ENCODE measurements around the gene SEZ6L.

SEZ6L gene

DNA sequence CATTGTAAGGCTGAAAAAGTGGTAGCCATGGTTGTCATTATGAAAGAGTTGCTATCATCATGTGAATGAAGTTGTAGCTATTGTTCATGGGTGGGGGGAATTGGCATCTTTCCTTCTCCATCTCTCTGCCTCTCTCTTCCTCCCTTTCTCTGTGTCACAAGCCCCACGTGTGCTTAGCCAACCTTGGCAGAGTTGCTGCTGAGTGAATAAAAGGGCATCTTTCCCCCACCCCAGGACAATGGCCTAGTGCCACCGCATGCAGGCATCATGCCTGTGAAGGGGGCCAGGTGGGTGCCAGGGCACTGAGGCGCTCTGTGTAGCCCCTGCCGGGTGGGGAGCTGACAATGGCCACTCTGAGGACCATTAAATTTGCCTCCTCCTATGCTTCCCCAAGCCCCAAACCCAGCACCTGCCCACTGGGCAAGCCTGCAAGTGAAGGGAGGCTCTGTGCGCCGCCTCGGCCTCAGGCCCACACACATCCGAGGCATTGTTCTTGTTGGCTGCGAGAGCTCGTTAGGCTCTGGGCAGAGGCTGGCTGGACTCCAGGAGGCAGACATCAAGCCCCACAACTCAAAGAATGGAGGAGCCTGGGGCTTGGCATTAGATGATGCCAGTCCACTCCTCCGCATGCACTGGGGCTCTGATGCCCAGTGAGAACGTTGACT is 103.9 kb downstream of the SEZ6L start:
- 93% methylated on average over 12 of the region's 12 CpGs for WGBS (ENCODE audit: insufficient coverage)
- H3K4me3 ChIP-seq (ENCODE audit: control insufficient read depth in 1 of 7, extremely low read depth in 1 of 7, insufficient read depth in 4 of 7, low read depth in 2 of 7, low read length in 6 of 7) = no peak overlapping the region
- DNase-seq = no peak
- H3K27me3 ChIP-seq (replicated peaks in 2 of 5; ENCODE audit: control insufficient read depth in 4 of 5, insufficient read depth in 5 of 5, low read length in 4 of 5) = peaks cover 0 to 7% (median 2%) of the 10 kb centered on the region in 5 experiments
- no peaks in the 10 kb centered on the region for H3K9me3 ChIP-seq (ENCODE audit: control extremely low read depth in 1 of 5, control insufficient read depth in 4 of 5, insufficient read depth in 2 of 5, low read depth in 1 of 5, low read length in 4 of 5)
- CTCF ChIA-PET = no interaction called here
- no peaks in the 10 kb centered on the region for H3K4me1 ChIP-seq (ENCODE audit: control extremely low read depth in 1 of 4, control insufficient read depth in 4 of 4, insufficient read depth in 4 of 4, low read length in 3 of 4)
- POLR2A ChIA-PET = no interaction called here
- no peak overlapping the region for H3K27ac ChIP-seq (ENCODE audit: insufficient read depth in 1 of 2, low read depth in 1 of 2, low read length in 2 of 2, poor library complexity in 1 of 2, severe bottlenecking in 2 of 2)
- no peaks in the 10 kb centered on the region for H3K36me3 ChIP-seq (ENCODE audit: control insufficient read depth in 4 of 4, insufficient read depth in 4 of 4, low read length in 3 of 4)

DNA sequence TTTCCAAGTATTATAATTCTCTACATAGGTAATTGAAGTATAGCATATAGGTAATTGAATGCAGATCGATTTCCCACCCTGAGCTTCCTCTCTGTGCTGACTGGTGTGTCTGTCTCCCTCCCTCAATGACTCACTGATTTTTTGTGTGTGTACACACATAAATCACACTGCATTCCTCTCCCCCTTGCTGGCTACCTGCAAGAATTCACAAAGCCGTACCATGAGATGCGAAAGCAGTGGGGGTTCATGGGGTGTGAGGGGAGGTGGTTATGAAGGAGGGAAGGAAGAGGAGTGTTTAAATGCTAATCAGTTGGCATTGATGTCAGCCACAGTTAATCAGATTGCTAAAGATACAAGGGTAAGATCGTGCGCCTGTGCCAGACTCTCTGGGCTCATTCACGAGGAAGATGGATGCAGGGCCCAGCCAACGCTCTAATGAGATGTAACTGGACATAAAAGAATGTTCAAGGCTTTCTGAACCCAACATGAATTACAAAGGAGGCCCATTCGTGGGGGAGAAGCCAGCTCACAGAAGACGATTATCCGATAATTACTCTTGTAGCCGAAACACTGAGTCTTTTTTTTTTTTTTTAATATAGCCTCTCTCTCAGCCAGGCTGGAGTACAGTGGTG is 107.4 kb downstream of the SEZ6L start:
- 89% methylated on average over 7 of the region's 11 CpGs for WGBS (ENCODE audit: insufficient coverage)
- no peaks in the 10 kb centered on the region for H3K36me3 ChIP-seq (ENCODE audit: control insufficient read depth in 4 of 4, insufficient read depth in 4 of 4, low read length in 3 of 4)
- no peaks in the 10 kb centered on the region for H3K4me1 ChIP-seq (ENCODE audit: control extremely low read depth in 1 of 4, control insufficient read depth in 4 of 4, insufficient read depth in 4 of 4, low read length in 3 of 4)
- no peak for DNase-seq
- H3K27me3 ChIP-seq (replicated peaks in 2 of 5; ENCODE audit: control insufficient read depth in 4 of 5, insufficient read depth in 5 of 5, low read length in 4 of 5) = peaks cover 0 to 7% (median 0%) of the 10 kb centered on the region in 5 experiments
- no peaks in the 10 kb centered on the region for H3K9me3 ChIP-seq (ENCODE audit: control extremely low read depth in 1 of 5, control insufficient read depth in 4 of 5, insufficient read depth in 2 of 5, low read depth in 1 of 5, low read length in 4 of 5)
- no peak overlapping the region for H3K4me3 ChIP-seq (ENCODE audit: control insufficient read depth in 1 of 7, extremely low read depth in 1 of 7, insufficient read depth in 4 of 7, low read depth in 2 of 7, low read length in 6 of 7)
- ChIA-PET CTCF (no interaction called here), POLR2A (interaction anchor here (0.6 kb wide), 1 partner anchor 10 kb away, joined by 4 read pairs; no protein-coding TSS in a partner anchor)
- H3K27ac ChIP-seq (ENCODE audit: insufficient read depth in 1 of 2, low read depth in 1 of 2, low read length in 2 of 2, poor library complexity in 1 of 2, severe bottlenecking in 2 of 2) = no peak overlapping the region

DNA sequence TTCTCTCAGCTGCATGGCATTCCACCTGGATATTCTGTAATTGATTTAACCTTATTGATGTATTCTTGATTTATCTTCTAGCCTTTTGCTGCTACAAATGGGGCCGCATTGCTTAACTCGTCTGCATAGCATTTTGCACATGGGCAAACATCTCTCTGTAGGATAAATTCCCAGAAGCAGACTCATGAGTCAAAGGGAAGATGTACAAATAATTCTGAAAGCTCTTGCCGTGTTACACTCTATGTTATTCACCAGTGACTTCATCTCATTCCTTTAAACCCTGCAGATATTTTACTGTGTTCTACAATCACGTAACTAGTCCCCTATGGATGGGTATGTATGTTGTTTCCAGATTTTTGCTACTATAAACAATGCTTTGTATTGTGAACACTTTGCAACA is 112.7 kb downstream of the SEZ6L start:
- Histone ChIP-seq H3K9me3 (ENCODE audit: control extremely low read depth in 1 of 5, control insufficient read depth in 4 of 5, insufficient read depth in 2 of 5, low read depth in 1 of 5, low read length in 4 of 5) (no peaks in the 10 kb centered on the region), H3K27ac (ENCODE audit: insufficient read depth in 1 of 2, low read depth in 1 of 2, low read length in 2 of 2, poor library complexity in 1 of 2, severe bottlenecking in 2 of 2) (no peak overlapping the region), H3K4me3 (ENCODE audit: control insufficient read depth in 1 of 7, extremely low read depth in 1 of 7, insufficient read depth in 4 of 7, low read depth in 2 of 7, low read length in 6 of 7) (no peak overlapping the region), H3K27me3 (replicated peaks in 2 of 5; ENCODE audit: control insufficient read depth in 4 of 5, insufficient read depth in 5 of 5, low read length in 4 of 5) (peaks cover 0 to 5% (median 0%) of the 10 kb centered on the region in 5 experiments), H3K4me1 (ENCODE audit: control extremely low read depth in 1 of 4, control insufficient read depth in 4 of 4, insufficient read depth in 4 of 4, low read length in 3 of 4) (no peaks in the 10 kb centered on the region), H3K36me3 (ENCODE audit: control insufficient read depth in 4 of 4, insufficient read depth in 4 of 4, low read length in 3 of 4) (no peaks in the 10 kb centered on the region)
- CTCF ChIA-PET = no interaction called here
- DNase-seq = no peak
- POLR2A ChIA-PET = interaction anchor here (0.6 kb wide), 1 partner anchor 75 kb away, joined by 5 read pairs; no protein-coding TSS in a partner anchor
- WGBS (ENCODE audit: insufficient coverage) = 100% methylated on average over 1 of the region's 4 CpGs

DNA sequence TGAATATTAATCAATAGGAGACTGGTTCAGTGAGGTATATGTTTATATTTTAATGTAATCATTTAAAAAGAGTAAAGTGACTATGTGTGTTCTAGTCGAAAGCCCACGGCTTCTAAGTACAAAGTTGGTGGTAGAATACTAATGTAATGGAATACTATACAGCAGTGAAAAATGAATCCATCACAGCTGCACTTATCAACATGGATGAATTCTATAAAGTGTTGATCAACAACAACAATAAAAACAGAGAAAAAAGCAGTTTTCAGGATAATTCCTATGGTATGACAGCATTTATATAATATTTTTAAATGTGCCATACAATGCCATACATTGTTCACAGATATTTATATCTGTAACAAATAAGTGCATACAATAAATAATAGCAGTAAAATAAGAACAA is 114.1 kb downstream of the SEZ6L start:
- H3K27me3 ChIP-seq (replicated peaks in 2 of 5; ENCODE audit: control insufficient read depth in 4 of 5, insufficient read depth in 5 of 5, low read length in 4 of 5) = peaks cover 0 to 3% (median 0%) of the 10 kb centered on the region in 5 experiments
- no peaks in the 10 kb centered on the region for H3K36me3 ChIP-seq (ENCODE audit: control insufficient read depth in 4 of 4, insufficient read depth in 4 of 4, low read length in 3 of 4)
- no CpG with 5 or more reads among the region's 2 CpGs for WGBS (ENCODE audit: insufficient coverage)
- peaks cover 0 to 2% (median 0%) of the 10 kb centered on the region in 4 experiments for H3K4me1 ChIP-seq (ENCODE audit: control extremely low read depth in 1 of 4, control insufficient read depth in 4 of 4, insufficient read depth in 4 of 4, low read length in 3 of 4)
- H3K27ac ChIP-seq (ENCODE audit: insufficient read depth in 1 of 2, low read depth in 1 of 2, low read length in 2 of 2, poor library complexity in 1 of 2, severe bottlenecking in 2 of 2) = no peak overlapping the region
- POLR2A ChIA-PET = no interaction called here
- no peak overlapping the region for H3K4me3 ChIP-seq (ENCODE audit: control insufficient read depth in 1 of 7, extremely low read depth in 1 of 7, insufficient read depth in 4 of 7, low read depth in 2 of 7, low read length in 6 of 7)
- no peak for DNase-seq
- no peaks in the 10 kb centered on the region for H3K9me3 ChIP-seq (ENCODE audit: control extremely low read depth in 1 of 5, control insufficient read depth in 4 of 5, insufficient read depth in 2 of 5, low read depth in 1 of 5, low read length in 4 of 5)
- CTCF ChIA-PET = no interaction called here

GRCh38 chr22:26285632-26286031 is 116.4 kb downstream of the SEZ6L start:
- Histone ChIP-seq H3K36me3 (ENCODE audit: control insufficient read depth in 4 of 4, insufficient read depth in 4 of 4, low read length in 3 of 4) (no peaks in the 10 kb centered on the region), H3K27ac (ENCODE audit: insufficient read depth in 1 of 2, low read depth in 1 of 2, low read length in 2 of 2, poor library complexity in 1 of 2, severe bottlenecking in 2 of 2) (no peak overlapping the region), H3K9me3 (ENCODE audit: control extremely low read depth in 1 of 5, control insufficient read depth in 4 of 5, insufficient read depth in 2 of 5, low read depth in 1 of 5, low read length in 4 of 5) (no peaks in the 10 kb centered on the region), H3K4me1 (ENCODE audit: control extremely low read depth in 1 of 4, control insufficient read depth in 4 of 4, insufficient read depth in 4 of 4, low read length in 3 of 4) (peaks cover 0 to 2% (median 0%) of the 10 kb centered on the region in 4 experiments), H3K27me3 (replicated peaks in 2 of 5; ENCODE audit: control insufficient read depth in 4 of 5, insufficient read depth in 5 of 5, low read length in 4 of 5) (no peaks in the 10 kb centered on the region), H3K4me3 (ENCODE audit: control insufficient read depth in 1 of 7, extremely low read depth in 1 of 7, insufficient read depth in 4 of 7, low read depth in 2 of 7, low read length in 6 of 7) (no peak overlapping the region)
- DNase-seq = no peak
- POLR2A ChIA-PET = no interaction called here
- 72% methylated on average over 3 of the region's 5 CpGs for WGBS (ENCODE audit: insufficient coverage)
- CTCF ChIA-PET = no interaction called here

- no peak for DNase-seq
- ChIA-PET POLR2A (interaction anchor here (0.6 kb wide), 1 partner anchor 10 kb away, joined by 4 read pairs; no protein-coding TSS in a partner anchor), CTCF (interaction anchor here (0.7 kb wide), 1 partner anchor 45 kb away, joined by 3 read pairs; no protein-coding TSS in a partner anchor)
- Histone ChIP-seq H3K4me1 (ENCODE audit: control extremely low read depth in 1 of 4, control insufficient read depth in 4 of 4, insufficient read depth in 4 of 4, low read length in 3 of 4) (peaks cover 0 to 2% (median 0%) of the 10 kb centered on the region in 4 experiments), H3K27me3 (replicated peaks in 2 of 5; ENCODE audit: control insufficient read depth in 4 of 5, insufficient read depth in 5 of 5, low read length in 4 of 5) (no peaks in the 10 kb centered on the region), H3K36me3 (ENCODE audit: control insufficient read depth in 4 of 4, insufficient read depth in 4 of 4, low read length in 3 of 4) (no peaks in the 10 kb centered on the region), H3K4me3 (ENCODE audit: control insufficient read depth in 1 of 7, extremely low read depth in 1 of 7, insufficient read depth in 4 of 7, low read depth in 2 of 7, low read length in 6 of 7) (no peak overlapping the region), H3K9me3 (ENCODE audit: control extremely low read depth in 1 of 5, control insufficient read depth in 4 of 5, insufficient read depth in 2 of 5, low read depth in 1 of 5, low read length in 4 of 5) (no peaks in the 10 kb centered on the region), H3K27ac (ENCODE audit: insufficient read depth in 1 of 2, low read depth in 1 of 2, low read length in 2 of 2, poor library complexity in 1 of 2, severe bottlenecking in 2 of 2) (no peak overlapping the region)
- 93% methylated on average over 10 of the region's 10 CpGs for WGBS (ENCODE audit: insufficient coverage)
Measured at GRCh38 chr22:26286091-26286820, 117.0 kb downstream of the SEZ6L start.
